HT1080 (cell line): Measurements from ENCODE around the gene OR51A4. TPM values are rescaled to one million over a fixed set of nuclear protein-coding genes. Genes with fewer than 3 reads are reported as not detected.
A peak's percentile ranks its signal among the peaks of the same experiment; 100 is the strongest.
"Not testable (repeated sequence)": the region's sequence is repeated elsewhere in the genome, so short reads cannot be mapped to it uniquely, and the experiment has no call there.

Experiments
- DNase-seq: peaks from one replicate; pipeline ENCODE4 v3.0.0-alpha.2; 2015; ENCODE audit warnings: low read depth
- polyA plus RNA-seq, 2 experiments: library from polyadenylated mRNA; depleted of rRNA; stranded (reverse); fragments of >200 nt; gene quantifications; 2 replicates each; pipeline ENCODE4 v1.2.3, GENCODE V29; 2015
- total RNA-seq: library from RNA; depleted of rRNA; stranded (reverse); fragments of >200 nt; shearing (Covaris generic); gene quantifications from 2 replicates; pipeline ENCODE4 v1.2.3, GENCODE V29; 2014; rRNA removed

Gene OR51A4, protein sequence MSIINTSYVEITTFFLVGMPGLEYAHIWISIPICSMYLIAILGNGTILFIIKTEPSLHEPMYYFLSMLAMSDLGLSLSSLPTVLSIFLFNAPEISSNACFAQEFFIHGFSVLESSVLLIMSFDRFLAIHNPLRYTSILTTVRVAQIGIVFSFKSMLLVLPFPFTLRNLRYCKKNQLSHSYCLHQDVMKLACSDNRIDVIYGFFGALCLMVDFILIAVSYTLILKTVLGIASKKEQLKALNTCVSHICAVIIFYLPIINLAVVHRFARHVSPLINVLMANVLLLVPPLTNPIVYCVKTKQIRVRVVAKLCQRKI
- total RNA-seq, result not detected in 2 replicates
- polyA plus RNA-seq (2015; cell fraction: cytosol; rRNA removed), result not detected in 2 replicates
- not detected in 2 replicates for polyA plus RNA-seq (2015; cell fraction: nucleus; rRNA removed)

DNA sequence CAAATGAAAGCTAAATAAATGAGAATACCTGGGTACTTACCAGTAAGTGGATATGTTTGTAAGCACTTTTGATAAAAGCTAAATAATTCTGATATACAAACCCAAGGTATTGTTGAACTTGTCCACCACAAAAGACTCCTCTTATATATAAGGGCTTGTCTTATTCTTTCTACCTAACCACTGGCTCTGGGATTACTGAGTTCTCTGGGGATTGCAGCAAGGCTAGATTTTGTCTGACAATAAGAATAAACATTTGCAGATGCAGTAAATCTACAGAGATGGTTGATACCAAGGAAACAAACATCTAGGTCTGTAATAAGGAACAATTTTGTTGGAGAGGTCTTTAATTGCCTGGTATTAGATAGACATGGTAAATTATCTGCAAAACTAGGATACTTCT lies at the start of gene OR51A4:
TSS of gene OR51A4 (minus strand) at position 101 of the 400 bp plus-strand sequence. CDS start 505 bp downstream, outside the sequence.
- DNase-seq, result no peak

- DNase-seq, result no peak
Measured at GRCh38 chr11:4994551-4994950, 47.1 kb upstream of the OR51A4 start, which contains the start of gene OR51L1. Gene OR51L1, plus strand, starts transcription at chr11:4994851. Its CDS starts 4,132 bp downstream, at chr11:4998983.

- DNase-seq, result no peak
Measured at GRCh38 chr11:4991060-4991459, 43.7 kb upstream of the OR51A4 start.

DNA sequence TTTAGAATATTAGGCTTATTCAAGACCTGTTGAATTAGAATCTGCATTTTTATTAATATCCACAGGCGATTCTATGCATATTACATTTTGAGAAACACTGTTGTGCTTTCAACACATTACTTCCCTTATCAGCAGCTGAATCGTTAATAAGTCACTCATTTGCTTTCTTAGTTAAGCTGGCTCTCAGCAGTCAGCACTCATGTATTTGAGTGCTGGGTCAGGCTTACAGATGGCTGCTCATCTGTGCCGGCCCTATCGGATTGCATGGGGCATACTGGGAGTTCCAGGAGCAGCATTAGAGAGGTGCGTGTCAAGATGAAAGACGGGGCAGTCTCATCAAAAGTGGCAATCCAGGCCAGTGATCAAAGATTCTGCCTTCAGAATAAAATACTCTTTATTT lies 36.4 kb upstream of the OR51A4 start:
- DNase-seq, result no peak

DNA sequence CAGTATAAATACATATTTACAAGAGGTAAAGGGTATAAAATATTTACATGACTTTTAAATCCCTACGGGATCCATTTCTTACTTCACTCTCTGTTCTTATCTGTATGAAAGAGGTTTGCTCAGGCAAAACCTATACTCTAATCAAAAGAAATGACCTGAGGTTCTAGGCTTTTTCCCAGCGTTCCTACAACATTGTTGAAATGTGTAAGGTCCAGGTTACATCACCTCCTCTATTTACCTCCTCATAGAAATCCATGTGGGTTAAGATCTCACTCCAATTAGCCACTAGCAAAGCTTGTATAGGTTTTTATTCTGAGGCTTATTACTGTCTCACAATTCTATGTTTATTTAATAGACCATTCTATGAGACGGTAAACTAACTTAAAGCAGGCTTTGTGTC lies 35.3 kb upstream of the OR51A4 start:
- DNase-seq, result no peak

GRCh38 chr11:4979036-4979435 lies 31.6 kb upstream of the OR51A4 start:
- no peak for DNase-seq

GRCh38 chr11:4975436-4975835 lies 28.0 kb upstream of the OR51A4 start:
- no peak for DNase-seq

GRCh38 chr11:4962816-4963215 lies 15.4 kb upstream of the OR51A4 start:
- no peak for DNase-seq

- peak; percentile 2 for DNase-seq
Measured at GRCh38 chr11:4960877-4961276, 13.5 kb upstream of the OR51A4 start.

DNA sequence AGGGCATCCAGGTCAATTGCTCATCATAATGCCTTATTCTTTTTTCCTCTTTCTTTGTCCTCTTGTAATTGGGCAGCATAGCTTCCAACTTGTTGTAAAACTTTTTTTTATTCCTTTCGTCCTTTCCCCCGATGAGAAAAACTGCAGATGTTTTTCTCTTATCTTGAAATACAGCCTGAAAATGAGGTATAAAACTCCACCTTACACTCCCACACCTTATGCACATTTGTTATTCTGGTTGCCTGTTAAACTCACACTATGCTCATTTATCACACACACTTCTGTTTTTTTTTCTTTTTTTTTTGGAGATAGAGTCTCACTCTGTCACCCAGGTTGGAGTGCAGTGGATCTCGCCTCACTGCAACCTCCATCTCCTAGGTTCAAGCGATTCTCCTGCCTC lies 10.0 kb upstream of the OR51A4 start:
- no peak for DNase-seq

GRCh38 chr11:4955613-4956012 lies 8.2 kb upstream of the OR51A4 start, which contains the start of gene OR51A2:
Gene OR51A2, minus strand, starts transcription at chr11:4955713. Its CDS starts 0 bp downstream, at chr11:4955713.
- not testable (repeated sequence) for DNase-seq

- no peak for DNase-seq
Measured at GRCh38 chr11:4936745-4937144, 10.7 kb downstream of the OR51A4 start.

GRCh38 chr11:4932751-4933150 lies 14.7 kb downstream of the OR51A4 start:
- no peak for DNase-seq

GRCh38 chr11:4926608-4927007 lies 20.8 kb downstream of the OR51A4 start:
- no peak for DNase-seq

DNA sequence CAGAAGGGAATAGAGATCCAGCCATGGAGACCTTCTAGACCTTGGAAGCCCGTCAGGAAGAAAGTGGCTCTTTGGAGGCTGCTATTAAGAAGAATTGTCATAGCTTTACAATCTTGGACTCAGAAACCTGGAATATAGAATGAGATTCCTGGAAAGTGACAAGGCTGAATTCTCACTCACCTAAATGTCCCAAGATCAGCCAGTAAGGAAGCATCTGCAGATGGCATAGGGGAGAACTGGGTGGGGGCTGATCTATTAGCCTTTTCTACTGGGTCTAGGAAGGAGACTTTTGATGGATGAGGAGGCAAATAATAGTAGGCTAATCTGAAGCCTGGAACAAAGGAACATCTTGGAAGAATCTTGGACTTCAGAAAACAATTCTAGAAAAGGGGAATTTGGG lies 23.2 kb downstream of the OR51A4 start, which contains the start of gene OR51G1:
TSS of gene OR51G1 (minus strand) at position 101 of the 400 bp plus-strand sequence. CDS start at position 101, 0 bp downstream.
- no peak for DNase-seq

DNA sequence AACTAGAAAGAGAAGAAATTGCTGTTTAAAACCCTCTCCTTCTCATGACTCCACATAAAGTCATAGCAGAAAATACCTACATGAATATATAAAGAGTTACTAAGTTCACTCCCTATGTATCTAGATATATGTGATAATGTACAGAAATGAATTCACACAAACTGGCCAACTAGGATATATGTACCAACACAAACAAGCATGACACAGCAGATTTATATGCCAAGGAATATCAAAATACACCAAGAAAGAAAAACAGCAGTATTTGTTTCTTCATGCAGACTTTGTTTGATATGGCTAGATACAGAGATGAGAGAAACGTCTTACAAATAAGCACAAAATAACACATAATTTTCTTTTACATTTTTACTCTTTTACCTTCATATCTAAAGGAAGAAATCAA lies 25.1 kb downstream of the OR51A4 start:
- no peak for DNase-seq

DNA sequence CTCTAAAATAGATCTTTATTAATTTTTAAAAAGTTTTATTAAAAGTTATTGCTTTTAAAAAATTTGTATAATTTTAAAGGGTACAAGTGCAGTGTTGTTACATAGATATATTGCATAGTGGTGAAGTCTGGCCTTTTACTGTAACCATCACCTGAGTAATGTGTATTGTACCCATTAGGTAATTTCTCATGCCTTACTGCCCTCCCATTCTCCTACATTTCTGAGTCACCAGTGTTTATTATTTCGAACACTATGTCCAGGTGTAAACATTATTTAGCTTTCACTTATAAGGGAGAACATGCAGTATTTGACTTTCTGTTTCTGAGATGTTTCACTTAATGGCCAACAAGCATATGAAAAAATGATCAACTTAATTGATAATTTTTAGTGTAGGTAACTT lies 25.6 kb downstream of the OR51A4 start:
- DNase-seq, result no peak

DNA sequence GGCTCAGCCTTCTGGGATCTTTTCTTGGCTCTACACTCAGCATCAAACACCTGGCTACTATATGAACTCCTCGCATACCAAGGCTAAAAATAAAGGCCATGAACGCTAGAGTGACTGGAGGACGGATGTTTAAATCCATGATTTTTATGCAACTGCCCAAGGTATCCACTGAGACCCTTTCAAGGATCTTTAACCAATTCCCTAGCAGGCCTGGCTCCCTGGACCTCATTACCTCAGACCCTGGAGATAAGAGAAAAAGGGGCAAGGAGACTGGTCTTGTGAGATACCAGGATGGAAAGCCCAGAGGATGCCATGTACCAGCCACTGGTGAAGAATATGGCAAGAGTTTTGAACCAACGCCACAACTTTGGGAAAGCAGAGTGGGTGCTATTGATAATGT lies 28.2 kb downstream of the OR51A4 start, which contains the start of gene OR51G2:
TSS of gene OR51G2 (minus strand) at position 101 of the 400 bp plus-strand sequence. CDS start 3,687 bp downstream, outside the sequence.
- no peak for DNase-seq

DNA sequence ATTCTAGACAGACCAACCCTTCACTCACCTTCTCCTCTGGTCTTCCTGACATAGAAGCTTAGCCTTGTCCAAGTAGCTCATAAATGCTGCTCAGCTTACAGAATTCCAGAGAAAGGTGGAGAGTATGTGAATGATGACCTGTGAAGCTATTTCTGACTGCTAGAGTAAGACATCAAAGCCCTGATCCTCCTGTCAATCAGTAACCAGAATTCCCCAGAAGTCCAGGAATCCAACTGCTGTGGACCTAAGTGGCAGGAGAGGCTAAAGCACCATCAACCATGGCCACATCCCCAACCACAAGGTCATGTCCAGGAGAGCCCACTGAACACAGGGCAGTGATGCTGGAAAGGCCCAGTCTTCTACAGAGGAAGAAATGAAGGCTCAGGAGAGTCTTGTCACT lies 30.8 kb downstream of the OR51A4 start:
- no peak for DNase-seq

GRCh38 chr11:4903484-4903883 lies 43.9 kb downstream of the OR51A4 start, which contains the start of gene OR51A7:
Gene OR51A7, plus strand, starts transcription at chr11:4903783. Its CDS starts 3,587 bp downstream, at chr11:4907370.
- DNase-seq, result no peak
